ENCODE data around the gene SCUBE1.

SCUBE1 gene

DNA sequence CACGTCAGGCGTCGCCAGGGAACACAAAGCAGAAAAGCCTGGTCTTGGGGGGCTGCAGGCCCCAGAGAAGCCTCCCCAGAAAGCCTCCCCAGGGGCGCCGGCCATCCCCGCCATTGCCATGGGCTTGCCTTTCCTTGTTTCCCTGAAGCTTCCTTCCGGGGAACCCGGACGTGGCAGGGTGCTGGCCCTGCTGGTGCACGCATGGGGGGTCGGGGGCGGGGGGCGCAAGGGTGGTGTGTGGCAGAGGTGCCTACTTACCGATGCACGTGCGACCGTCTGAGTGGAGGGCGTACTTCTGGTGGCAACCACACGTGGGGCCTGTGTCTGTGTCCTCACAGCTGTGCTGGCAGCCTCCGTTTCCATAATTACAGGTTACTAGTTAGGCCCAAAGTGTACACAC is 85.2 kb downstream of the SCUBE1 start:
- Histone ChIP-seq H2AFZ (ENCODE audit: low read length, unreplicated experiment) (no peak overlapping the region), H3K4me3 (ENCODE audit: low read depth, low read length) (no peak overlapping the region), H3K27me3 (ENCODE audit: insufficient read depth, low read length) (no peaks in the 10 kb centered on the region), H3K27ac (ENCODE audit: low read depth, low read length) (no peak overlapping the region), H3K79me2 (ENCODE audit: control insufficient read depth, insufficient read depth, low read length, unreplicated experiment) (no peaks in the 10 kb centered on the region), H3K4me1 (ENCODE audit: control insufficient read depth, insufficient read depth, low read length, unreplicated experiment) (no peaks in the 10 kb centered on the region), H3K36me3 (ENCODE audit: insufficient read depth, low read length) (no peaks in the 10 kb centered on the region)

DNA sequence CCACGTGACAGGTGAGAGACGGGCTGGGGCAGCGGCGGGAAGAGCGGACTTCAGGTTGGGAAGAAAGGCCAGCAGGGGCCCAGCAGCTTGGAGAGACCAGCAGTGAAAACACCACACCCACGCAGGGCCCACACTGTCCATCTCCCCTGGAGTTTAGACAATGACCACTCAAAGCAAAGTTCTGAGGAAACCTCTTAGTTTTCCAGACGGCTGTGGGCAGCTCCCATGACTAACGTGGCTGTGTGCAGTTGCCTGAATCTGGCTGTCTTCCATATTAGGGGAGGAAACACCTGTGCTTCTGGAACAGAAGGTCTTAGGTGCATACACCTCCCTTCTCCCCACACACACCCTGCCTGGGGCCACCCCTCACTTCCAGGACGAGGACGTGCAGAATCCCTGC is 85.6 kb downstream of the SCUBE1 start:
- H3K79me2 ChIP-seq (ENCODE audit: control insufficient read depth, insufficient read depth, low read length, unreplicated experiment): no peaks in the 10 kb centered on the region
- no peaks in the 10 kb centered on the region for H3K36me3 ChIP-seq (ENCODE audit: insufficient read depth, low read length)
- no peak overlapping the region for H3K27ac ChIP-seq (ENCODE audit: low read depth, low read length)
- H2AFZ ChIP-seq (ENCODE audit: low read length, unreplicated experiment): no peak overlapping the region
- H3K27me3 ChIP-seq (ENCODE audit: insufficient read depth, low read length): no peaks in the 10 kb centered on the region
- H3K4me3 ChIP-seq (ENCODE audit: low read depth, low read length): no peak overlapping the region
- no peaks in the 10 kb centered on the region for H3K4me1 ChIP-seq (ENCODE audit: control insufficient read depth, insufficient read depth, low read length, unreplicated experiment)

DNA sequence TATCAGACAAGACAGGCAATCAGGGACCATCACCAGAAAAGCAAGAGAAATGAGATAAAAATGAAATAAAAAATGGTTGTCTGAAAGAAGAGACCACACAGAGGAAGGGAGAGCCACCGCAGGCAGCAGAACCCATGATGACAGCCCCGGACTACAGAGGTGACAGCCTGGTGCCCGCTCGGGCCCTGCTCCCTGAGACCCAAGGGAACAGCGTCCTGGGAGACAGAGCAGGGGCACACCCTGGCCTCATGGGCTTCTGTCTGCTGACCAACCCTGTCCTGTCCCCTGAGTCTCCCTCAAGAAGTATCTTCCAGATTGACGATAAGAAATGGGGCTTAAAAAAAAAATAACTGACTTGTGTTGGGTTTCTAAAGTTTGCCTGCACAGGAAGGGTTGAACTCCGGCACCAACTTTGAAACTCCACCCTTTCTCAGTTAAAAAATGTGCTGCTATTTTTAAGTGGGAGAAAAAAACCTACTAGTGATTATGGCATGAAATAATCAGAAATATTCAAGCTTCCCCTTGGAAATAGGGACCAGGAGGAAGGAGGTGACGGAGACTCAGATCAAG is 86.1 kb downstream of the SCUBE1 start:
- Histone ChIP-seq H3K4me3 (ENCODE audit: low read depth, low read length) (no peak overlapping the region), H3K4me1 (ENCODE audit: control insufficient read depth, insufficient read depth, low read length, unreplicated experiment) (no peaks in the 10 kb centered on the region), H3K27me3 (ENCODE audit: insufficient read depth, low read length) (no peaks in the 10 kb centered on the region), H3K79me2 (ENCODE audit: control insufficient read depth, insufficient read depth, low read length, unreplicated experiment) (no peaks in the 10 kb centered on the region), H2AFZ (ENCODE audit: low read length, unreplicated experiment) (no peak overlapping the region), H3K36me3 (ENCODE audit: insufficient read depth, low read length) (no peaks in the 10 kb centered on the region), H3K27ac (ENCODE audit: low read depth, low read length) (no peak overlapping the region)

DNA sequence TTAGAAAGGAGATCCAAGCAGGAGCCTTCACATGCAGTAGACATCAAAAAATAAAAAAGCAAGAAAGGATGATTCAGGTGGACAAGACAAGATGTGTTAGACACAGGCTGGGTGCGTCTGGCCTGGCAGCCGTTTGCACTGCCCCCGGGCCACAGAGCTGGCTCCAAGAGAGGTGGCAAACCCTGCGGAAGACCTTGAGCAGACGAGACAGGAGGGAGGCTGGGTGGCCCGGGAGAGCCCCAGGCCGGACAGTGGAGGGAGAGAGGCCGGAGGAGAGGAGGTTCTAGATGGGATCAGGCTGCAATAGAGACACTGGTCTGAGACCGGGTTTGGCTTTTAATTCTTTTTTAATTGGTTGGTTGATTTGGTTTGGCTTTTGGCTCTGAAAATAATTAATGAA is 86.6 kb downstream of the SCUBE1 start:
- no peaks in the 10 kb centered on the region for H3K36me3 ChIP-seq (ENCODE audit: insufficient read depth, low read length)
- H2AFZ ChIP-seq (ENCODE audit: low read length, unreplicated experiment): no peak overlapping the region
- H3K4me3 ChIP-seq (ENCODE audit: low read depth, low read length): no peak overlapping the region
- H3K4me1 ChIP-seq (ENCODE audit: control insufficient read depth, insufficient read depth, low read length, unreplicated experiment): no peaks in the 10 kb centered on the region
- no peaks in the 10 kb centered on the region for H3K79me2 ChIP-seq (ENCODE audit: control insufficient read depth, insufficient read depth, low read length, unreplicated experiment)
- no peaks in the 10 kb centered on the region for H3K27me3 ChIP-seq (ENCODE audit: insufficient read depth, low read length)
- no peak overlapping the region for H3K27ac ChIP-seq (ENCODE audit: low read depth, low read length)

DNA sequence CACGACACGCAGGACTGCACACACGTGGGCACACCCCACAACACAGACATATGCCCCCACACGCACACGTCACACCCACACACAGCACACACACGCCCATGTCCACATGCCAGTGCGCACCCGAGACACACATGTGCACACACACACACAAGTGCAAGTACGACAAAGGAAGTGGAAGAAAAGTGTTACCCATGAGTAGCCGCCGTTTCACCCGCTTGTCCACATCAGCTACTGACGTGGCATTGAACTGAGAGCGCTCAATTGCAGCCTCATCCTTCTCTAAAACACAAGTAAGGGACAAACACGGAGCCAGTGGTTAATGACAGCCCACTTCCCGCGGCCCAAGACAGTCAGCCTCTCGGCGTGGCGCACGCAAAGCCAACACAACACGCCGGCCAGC is 87.9 kb downstream of the SCUBE1 start:
- no peak overlapping the region for H3K4me3 ChIP-seq (ENCODE audit: low read depth, low read length)
- no peaks in the 10 kb centered on the region for H3K36me3 ChIP-seq (ENCODE audit: insufficient read depth, low read length)
- H3K27ac ChIP-seq (ENCODE audit: low read depth, low read length): no peak overlapping the region
- no peaks in the 10 kb centered on the region for H3K79me2 ChIP-seq (ENCODE audit: control insufficient read depth, insufficient read depth, low read length, unreplicated experiment)
- H3K27me3 ChIP-seq (ENCODE audit: insufficient read depth, low read length): no peaks in the 10 kb centered on the region
- H2AFZ ChIP-seq (ENCODE audit: low read length, unreplicated experiment): no peak overlapping the region
- no peaks in the 10 kb centered on the region for H3K4me1 ChIP-seq (ENCODE audit: control insufficient read depth, insufficient read depth, low read length, unreplicated experiment)

DNA sequence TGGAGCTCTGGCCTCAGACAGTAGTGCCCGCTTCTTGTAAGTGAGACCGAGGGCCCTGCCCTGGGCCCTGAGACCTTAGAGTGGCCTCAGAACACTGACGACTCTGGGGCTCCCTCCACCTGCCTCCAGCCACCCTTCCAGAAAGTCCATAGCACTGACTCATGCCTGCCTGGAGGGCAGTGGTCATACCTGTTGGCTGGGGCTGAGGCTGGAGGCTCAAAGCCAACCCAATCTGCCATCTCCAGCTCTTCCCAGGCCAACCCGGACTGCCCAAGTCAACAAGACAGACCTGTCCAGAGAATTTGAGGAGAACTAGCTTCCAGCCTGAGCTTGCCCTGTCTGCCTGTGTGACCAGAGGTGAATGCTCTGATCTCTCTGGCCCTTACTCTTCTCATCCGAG is 89.3 kb downstream of the SCUBE1 start:
- Histone ChIP-seq H3K27me3 (ENCODE audit: insufficient read depth, low read length) (no peaks in the 10 kb centered on the region), H3K4me3 (ENCODE audit: low read depth, low read length) (no peak overlapping the region), H3K79me2 (ENCODE audit: control insufficient read depth, insufficient read depth, low read length, unreplicated experiment) (no peaks in the 10 kb centered on the region), H3K36me3 (ENCODE audit: insufficient read depth, low read length) (no peaks in the 10 kb centered on the region), H3K4me1 (ENCODE audit: control insufficient read depth, insufficient read depth, low read length, unreplicated experiment) (no peaks in the 10 kb centered on the region), H3K27ac (ENCODE audit: low read depth, low read length) (no peak overlapping the region), H2AFZ (ENCODE audit: low read length, unreplicated experiment) (no peak overlapping the region)

DNA sequence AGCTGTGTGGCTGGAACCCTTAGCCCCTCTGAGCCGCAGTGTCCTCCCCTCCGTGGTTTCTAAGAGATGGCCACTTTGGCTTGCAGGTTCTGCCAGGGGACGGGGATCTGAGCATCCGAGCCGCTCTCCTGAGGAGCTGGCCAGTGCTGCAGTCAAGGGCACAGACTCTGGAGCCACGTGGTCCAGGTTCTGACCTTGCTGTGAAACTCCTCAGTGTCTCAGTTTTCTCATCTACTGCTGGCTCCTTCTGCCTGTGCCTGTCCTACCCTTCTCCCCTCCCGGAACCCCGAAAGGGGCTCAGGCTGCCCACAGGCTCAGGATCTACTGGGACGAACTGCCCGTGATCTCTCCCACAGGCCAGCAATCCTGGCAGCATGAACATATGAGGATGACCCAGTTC is 90.9 kb downstream of the SCUBE1 start:
- Histone ChIP-seq H3K4me3 (ENCODE audit: low read depth, low read length) (no peak overlapping the region), H3K79me2 (ENCODE audit: control insufficient read depth, insufficient read depth, low read length, unreplicated experiment) (no peaks in the 10 kb centered on the region), H3K27me3 (ENCODE audit: insufficient read depth, low read length) (no peaks in the 10 kb centered on the region), H3K4me1 (ENCODE audit: control insufficient read depth, insufficient read depth, low read length, unreplicated experiment) (no peaks in the 10 kb centered on the region), H2AFZ (ENCODE audit: low read length, unreplicated experiment) (no peak overlapping the region), H3K27ac (ENCODE audit: low read depth, low read length) (no peak overlapping the region), H3K36me3 (ENCODE audit: insufficient read depth, low read length) (no peaks in the 10 kb centered on the region)

DNA sequence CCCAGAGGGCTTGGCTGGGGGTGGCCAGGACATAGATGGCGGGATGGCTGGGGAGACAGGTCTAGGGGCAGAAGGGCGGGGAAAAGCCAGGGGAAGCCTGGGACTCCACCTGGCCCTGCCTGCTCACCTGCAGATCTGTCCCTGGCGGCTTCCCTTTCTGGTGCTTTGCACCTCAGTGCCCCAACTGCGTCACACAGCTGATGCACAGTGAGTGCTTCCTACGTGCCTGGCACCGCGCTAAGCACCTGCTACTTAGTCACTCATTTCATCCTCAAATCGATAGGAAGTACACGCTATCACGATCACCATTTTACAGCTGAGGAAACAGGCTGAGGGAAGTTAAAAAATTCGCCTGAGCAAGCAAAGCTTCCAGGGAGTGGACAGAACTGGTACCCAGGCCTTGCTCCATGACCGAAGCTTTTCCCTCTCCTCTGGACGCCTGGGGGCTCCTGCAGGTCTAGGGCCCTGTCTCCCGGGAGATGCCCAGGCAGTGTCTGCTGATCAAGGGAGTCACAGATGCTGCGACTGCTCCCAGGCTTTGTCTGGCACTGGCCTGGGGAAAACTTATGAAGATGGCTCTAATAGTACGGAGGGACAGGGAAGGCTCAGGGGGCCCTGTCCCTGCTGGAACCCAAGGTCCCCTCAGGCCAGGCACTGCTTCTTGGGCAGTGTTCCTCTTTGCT is 93.2 kb downstream of the SCUBE1 start:
- Histone ChIP-seq H2AFZ (ENCODE audit: low read length, unreplicated experiment) (no peak overlapping the region), H3K36me3 (ENCODE audit: insufficient read depth, low read length) (no peaks in the 10 kb centered on the region), H3K4me3 (ENCODE audit: low read depth, low read length) (no peak overlapping the region), H3K4me1 (ENCODE audit: control insufficient read depth, insufficient read depth, low read length, unreplicated experiment) (no peaks in the 10 kb centered on the region), H3K27ac (ENCODE audit: low read depth, low read length) (no peak overlapping the region), H3K27me3 (ENCODE audit: insufficient read depth, low read length) (no peaks in the 10 kb centered on the region), H3K79me2 (ENCODE audit: control insufficient read depth, insufficient read depth, low read length, unreplicated experiment) (no peaks in the 10 kb centered on the region)

DNA sequence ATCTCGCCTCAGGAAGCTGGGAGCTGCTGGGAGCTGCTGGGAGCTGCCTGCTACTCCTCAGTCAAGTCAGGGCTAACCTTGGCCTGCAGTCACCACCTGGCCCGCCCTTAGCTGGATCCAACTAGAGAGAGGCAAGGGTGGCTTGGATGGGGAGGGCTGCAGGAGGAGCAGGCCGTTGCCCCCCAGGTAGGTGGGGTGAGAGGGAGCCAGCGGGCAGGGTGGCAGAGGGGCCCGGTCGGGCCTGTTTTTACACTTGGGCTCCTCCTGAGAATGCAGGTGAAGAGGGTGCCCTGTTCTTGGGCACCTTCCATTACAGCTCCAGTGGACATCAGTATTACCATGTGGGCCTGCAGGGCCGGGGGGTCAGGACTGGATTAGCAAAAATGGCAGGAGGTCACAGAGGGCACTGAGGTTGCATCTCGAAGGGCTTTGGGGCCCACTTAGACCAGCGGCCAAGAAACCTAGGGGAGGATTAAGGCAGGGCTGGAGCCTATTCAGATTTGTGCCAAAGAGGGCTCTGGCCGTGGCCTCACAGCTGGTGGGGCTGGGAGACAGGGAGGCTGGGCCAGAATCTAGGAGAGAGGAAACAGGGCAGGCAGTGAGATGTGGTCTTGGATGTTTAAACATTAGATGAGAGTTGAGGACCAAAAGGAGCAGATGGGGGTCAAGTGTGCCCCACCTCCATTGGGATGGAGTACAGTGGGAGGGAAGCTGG is 95.5 kb downstream of the SCUBE1 start:
- H3K27me3 ChIP-seq (ENCODE audit: insufficient read depth, low read length): no peaks in the 10 kb centered on the region
- H3K36me3 ChIP-seq (ENCODE audit: insufficient read depth, low read length): no peaks in the 10 kb centered on the region
- H3K4me3 ChIP-seq (ENCODE audit: low read depth, low read length): no peak overlapping the region
- no peak overlapping the region for H3K27ac ChIP-seq (ENCODE audit: low read depth, low read length)
- H2AFZ ChIP-seq (ENCODE audit: low read length, unreplicated experiment): no peak overlapping the region
- no peaks in the 10 kb centered on the region for H3K79me2 ChIP-seq (ENCODE audit: control insufficient read depth, insufficient read depth, low read length, unreplicated experiment)
- H3K4me1 ChIP-seq (ENCODE audit: control insufficient read depth, insufficient read depth, low read length, unreplicated experiment): no peaks in the 10 kb centered on the region

DNA sequence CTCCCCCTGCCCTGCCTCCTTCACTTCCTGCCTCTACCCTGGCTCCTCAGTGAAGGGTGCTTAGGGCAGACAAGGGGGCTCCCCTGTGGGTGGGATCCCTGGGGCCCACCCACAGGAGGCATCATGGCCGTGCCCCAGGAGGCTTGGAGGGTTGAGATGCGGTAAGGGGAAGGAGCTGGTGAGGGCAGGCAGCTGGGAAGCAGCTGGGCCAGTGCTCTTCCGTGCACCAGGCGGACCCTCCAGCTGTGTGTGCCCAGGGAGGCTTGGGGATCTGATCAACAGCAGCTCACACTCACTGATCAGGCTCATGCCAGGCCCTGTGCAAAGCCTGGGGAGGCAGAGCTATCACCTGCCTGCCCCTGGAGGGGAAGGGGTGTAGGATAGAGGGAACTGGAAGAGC is 97.0 kb downstream of the SCUBE1 start:
- Histone ChIP-seq H3K36me3 (ENCODE audit: insufficient read depth, low read length) (no peaks in the 10 kb centered on the region), H3K4me1 (ENCODE audit: control insufficient read depth, insufficient read depth, low read length, unreplicated experiment) (no peaks in the 10 kb centered on the region), H2AFZ (ENCODE audit: low read length, unreplicated experiment) (no peak overlapping the region), H3K4me3 (ENCODE audit: low read depth, low read length) (no peak overlapping the region), H3K27me3 (ENCODE audit: insufficient read depth, low read length) (no peaks in the 10 kb centered on the region), H3K79me2 (ENCODE audit: control insufficient read depth, insufficient read depth, low read length, unreplicated experiment) (no peaks in the 10 kb centered on the region), H3K27ac (ENCODE audit: low read depth, low read length) (no peak overlapping the region)

DNA sequence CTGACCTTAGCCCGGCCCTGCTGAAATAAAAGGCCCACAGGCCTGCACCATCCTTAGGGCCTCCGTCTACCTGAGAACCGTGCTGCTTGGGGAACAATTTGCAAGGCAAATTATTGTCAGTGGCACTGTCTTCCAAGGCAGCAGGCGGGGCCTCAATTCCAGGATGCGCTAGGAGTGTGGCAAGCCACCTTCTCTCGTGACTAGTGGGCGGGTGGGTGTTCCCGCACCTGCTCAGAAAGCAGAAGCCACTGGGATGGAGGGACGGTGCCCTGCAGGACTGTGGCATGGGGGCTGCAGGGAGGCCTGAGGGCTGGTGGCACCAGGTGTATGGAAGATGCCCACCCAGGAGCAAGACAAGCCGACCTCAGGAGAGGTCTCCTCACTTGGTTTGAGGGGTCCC is 97.5 kb downstream of the SCUBE1 start:
- H3K4me3 ChIP-seq (ENCODE audit: low read depth, low read length): no peak overlapping the region
- H3K27ac ChIP-seq (ENCODE audit: low read depth, low read length): no peak overlapping the region
- H3K4me1 ChIP-seq (ENCODE audit: control insufficient read depth, insufficient read depth, low read length, unreplicated experiment): no peaks in the 10 kb centered on the region
- no peak overlapping the region for H2AFZ ChIP-seq (ENCODE audit: low read length, unreplicated experiment)
- H3K27me3 ChIP-seq (ENCODE audit: insufficient read depth, low read length): no peaks in the 10 kb centered on the region
- no peaks in the 10 kb centered on the region for H3K36me3 ChIP-seq (ENCODE audit: insufficient read depth, low read length)
- H3K79me2 ChIP-seq (ENCODE audit: control insufficient read depth, insufficient read depth, low read length, unreplicated experiment): no peaks in the 10 kb centered on the region

All from ACC112 (cell line).